Ovary (tissue), 1 donor: ENCODE data around the gene LMBR1.

Experiments used
- EP300 ChIP-seq: sonication (generic); formaldehyde crosslinking; IDR thresholded peaks from one replicate; pipeline ENCODE4 v1.6.1; 2017; ENCODE audit warnings: antibody characterized with exemption
- POLR2A ChIP-seq: fragments of 450-650 bp; IDR thresholded peaks from one replicate; pipeline ENCODE4 v1.6.1; 2017; ENCODE audit warnings: antibody characterized with exemption, mild to moderate bottlenecking, moderate library complexity

- no peak for TF ChIP-seq EP300
- no peak for TF ChIP-seq POLR2A
These were observed 217.3 kb downstream of the LMBR1 start for GRCh38 chr7:156675721-156676120.
